Smooth muscle cell (in vitro differentiated cells): ENCODE results near the gene ZNF619. TPM values are rescaled to one million over a fixed set of nuclear protein-coding genes. Genes with fewer than 3 reads are reported as not detected.

Source experiments
- DNase-seq: peaks from one replicate; lab custom pipeline; 2025; ENCODE audit not compliant: unreplicated experiment; lab: John Stamatoyannopoulos, UW
- H2AFZ ChIP-seq: fragments of 200-600 bp; sonication (generic); 2 replicates; pipeline ENCODE4 v1.6.0; 2016; ENCODE audit warnings: antibody characterized with exemption, low read depth, mild to moderate bottlenecking
- H3F3A ChIP-seq: fragments of 200-600 bp; sonication (generic); 2 replicates; pipeline ENCODE4 v1.6.0; 2017; ENCODE audit warnings: antibody characterized with exemption, low read depth
- H3K27ac ChIP-seq: fragments of 200-600 bp; sonication (generic); 2 replicates; pipeline ENCODE4 v1.5.1; 2016; ENCODE audit warnings: low read depth, mild to moderate bottlenecking
- H3K27me3 ChIP-seq: fragments of 200-600 bp; sonication (generic); 2 replicates; pipeline ENCODE4 v1.6.1; 2016; ENCODE audit warnings: low read depth, mild to moderate bottlenecking
- H3K36me3 ChIP-seq: fragments of 200-600 bp; sonication (generic); 2 replicates; pipeline ENCODE4 v1.5.1; 2016; ENCODE audit warnings: low read depth
- H3K4me1 ChIP-seq: fragments of 200-600 bp; sonication (generic); 2 replicates; pipeline ENCODE4 v1.5.1; 2016; ENCODE audit warnings: low read depth
- H3K4me2 ChIP-seq: fragments of 200-600 bp; sonication (generic); 2 replicates; pipeline ENCODE4 v1.6.0; 2016; ENCODE audit warnings: mild to moderate bottlenecking
- H3K4me3 ChIP-seq: fragments of 200-600 bp; sonication (generic); 2 replicates; pipeline ENCODE4 v1.5.1; 2016; ENCODE audit warnings: mild to moderate bottlenecking
- H3K79me2 ChIP-seq: fragments of 200-600 bp; sonication (generic); 2 replicates; pipeline ENCODE4 v1.6.0; 2016; ENCODE audit warnings: low read depth, mild to moderate bottlenecking
- H3K9ac ChIP-seq: fragments of 200-600 bp; sonication (generic); 2 replicates; pipeline ENCODE4 v1.6.0; 2016; ENCODE audit warnings: low read depth
- H3K9me3 ChIP-seq: fragments of 200-600 bp; sonication (generic); replicated peaks from 2 replicates; pipeline ENCODE4 v1.5.1; 2016; ENCODE audit warnings: low read depth
- H4K20me1 ChIP-seq: fragments of 200-600 bp; sonication (generic); 2 replicates; pipeline ENCODE4 v1.6.0; 2016; ENCODE audit warnings: low read depth
- WGBS: methylation state at CpG from one replicate; pipeline ENCODE4 v1.1.7; 2016; ENCODE audit warnings: low lambda C conversion rate; 5-methylcytosine and 5-hydroxymethylcytosine counted together
- polyA plus RNA-seq: library from polyadenylated mRNA; unstranded; fragments of >200 nt; fragmentation: Nextera tagmentation; extraction: Ambion mirVana; gene quantifications from 2 replicates; pipeline ENCODE4 v1.2.1, GENCODE V29; 2016
- total RNA-seq: library from RNA; depleted of rRNA; stranded (reverse); fragments of >200 nt; gene quantifications from 2 replicates; pipeline ENCODE4 v1.2.3, GENCODE V29; 2014
- TF ChIP-seq, protein P1 (sequence below): fragments of 200-600 bp; sonication (generic); IDR thresholded peaks from 2 replicates; pipeline ENCODE4 v1.5.1; 2017; ENCODE audit warnings: borderline replicate concordance, mild to moderate bottlenecking, antibody characterized with exemption; ENCODE audit not compliant: insufficient read depth, poor library complexity, severe bottlenecking

The ZNF619 gene
- total and polyA plus RNA-seq, 2 experiments from 2014 or later = 0.70 to 2.5 TPM

DNA sequence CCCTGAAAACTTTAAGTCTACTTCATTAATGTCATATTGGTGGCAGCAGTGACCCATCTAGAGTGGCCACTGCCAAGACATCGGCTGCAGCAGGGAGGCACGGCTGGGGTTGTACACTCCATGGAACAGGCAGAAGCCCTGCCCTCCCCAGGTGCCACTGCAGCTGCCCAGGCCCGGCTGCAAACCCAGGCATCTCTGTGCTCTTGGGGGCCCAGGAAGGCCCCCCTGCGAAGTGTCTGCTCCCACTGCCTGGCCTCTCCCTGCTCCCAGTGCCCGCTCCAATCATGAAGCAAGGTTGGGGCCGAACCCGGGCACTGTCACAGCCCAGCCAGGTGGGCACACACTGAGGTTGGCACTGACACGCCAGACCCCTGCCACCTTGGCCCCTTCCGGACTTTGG is 31.9 kb upstream of the ZNF619 start:
- no peak overlapping the region for H3K4me2 ChIP-seq
- no peaks in the 10 kb centered on the region for H3K27me3 ChIP-seq
- DNase-seq = no peak
- H3F3A ChIP-seq = no peaks in the 10 kb centered on the region
- H3K27ac ChIP-seq = no peak overlapping the region
- H3K4me1 ChIP-seq = no peaks in the 10 kb centered on the region
- H2AFZ ChIP-seq = no peak overlapping the region
- no peaks in the 10 kb centered on the region for H4K20me1 ChIP-seq
- no peak overlapping the region for H3K9ac ChIP-seq
- no peaks in the 10 kb centered on the region for H3K9me3 ChIP-seq
- H3K36me3 ChIP-seq = no peaks in the 10 kb centered on the region
- 97% methylated on average over 9 of the region's 9 CpGs for WGBS
- H3K79me2 ChIP-seq = no peaks in the 10 kb centered on the region
- no peak overlapping the region for H3K4me3 ChIP-seq
- TF ChIP-seq, protein P1, sequence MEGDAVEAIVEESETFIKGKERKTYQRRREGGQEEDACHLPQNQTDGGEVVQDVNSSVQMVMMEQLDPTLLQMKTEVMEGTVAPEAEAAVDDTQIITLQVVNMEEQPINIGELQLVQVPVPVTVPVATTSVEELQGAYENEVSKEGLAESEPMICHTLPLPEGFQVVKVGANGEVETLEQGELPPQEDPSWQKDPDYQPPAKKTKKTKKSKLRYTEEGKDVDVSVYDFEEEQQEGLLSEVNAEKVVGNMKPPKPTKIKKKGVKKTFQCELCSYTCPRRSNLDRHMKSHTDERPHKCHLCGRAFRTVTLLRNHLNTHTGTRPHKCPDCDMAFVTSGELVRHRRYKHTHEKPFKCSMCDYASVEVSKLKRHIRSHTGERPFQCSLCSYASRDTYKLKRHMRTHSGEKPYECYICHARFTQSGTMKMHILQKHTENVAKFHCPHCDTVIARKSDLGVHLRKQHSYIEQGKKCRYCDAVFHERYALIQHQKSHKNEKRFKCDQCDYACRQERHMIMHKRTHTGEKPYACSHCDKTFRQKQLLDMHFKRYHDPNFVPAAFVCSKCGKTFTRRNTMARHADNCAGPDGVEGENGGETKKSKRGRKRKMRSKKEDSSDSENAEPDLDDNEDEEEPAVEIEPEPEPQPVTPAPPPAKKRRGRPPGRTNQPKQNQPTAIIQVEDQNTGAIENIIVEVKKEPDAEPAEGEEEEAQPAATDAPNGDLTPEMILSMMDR = no peak

- Histone ChIP-seq H3K4me1 (no peaks in the 10 kb centered on the region), H4K20me1 (no peaks in the 10 kb centered on the region), H2AFZ (no peak overlapping the region), H3K4me3 (no peak overlapping the region), H3K27me3 (no peaks in the 10 kb centered on the region), H3K27ac (no peak overlapping the region), H3K9ac (no peak overlapping the region), H3K79me2 (no peaks in the 10 kb centered on the region), H3K4me2 (no peak overlapping the region), H3K9me3 (no peaks in the 10 kb centered on the region), H3F3A (no peaks in the 10 kb centered on the region), H3K36me3 (no peaks in the 10 kb centered on the region)
- WGBS = 78% methylated on average over 4 of the region's 4 CpGs
- TF ChIP-seq, protein P1 = no peak
- no peak for DNase-seq
Measured at GRCh38 chr3:40445880-40446279, 31.0 kb upstream of the ZNF619 start.

DNA sequence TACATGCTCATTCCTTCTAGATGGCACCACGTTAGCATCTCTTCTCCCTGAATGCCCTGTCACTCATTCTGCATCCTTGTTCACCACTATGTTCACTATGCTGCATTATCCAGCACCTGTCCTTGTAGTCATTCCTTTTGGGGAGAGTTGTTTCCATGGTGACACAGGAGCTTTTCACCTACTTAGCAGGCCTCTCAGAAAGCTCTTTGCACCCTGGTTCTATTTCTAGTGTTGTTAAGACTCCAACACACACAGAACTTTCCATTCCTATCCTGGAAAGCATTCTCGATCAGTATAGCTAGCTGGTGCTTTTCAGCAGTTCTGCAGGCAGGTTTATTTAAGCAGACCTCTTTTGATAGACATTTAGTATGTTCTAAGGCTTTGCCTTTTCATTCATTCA is 26.5 kb upstream of the ZNF619 start:
- Histone ChIP-seq H3K27me3 (no peaks in the 10 kb centered on the region), H3K79me2 (no peaks in the 10 kb centered on the region), H2AFZ (no peak overlapping the region), H3K4me1 (peaks cover 6% of the 10 kb centered on the region), H3K36me3 (no peaks in the 10 kb centered on the region), H3K27ac (no peak overlapping the region), H3K9me3 (no peaks in the 10 kb centered on the region), H3K4me3 (no peak overlapping the region), H3F3A (no peaks in the 10 kb centered on the region), H3K9ac (no peak overlapping the region), H4K20me1 (no peaks in the 10 kb centered on the region), H3K4me2 (no peak overlapping the region)
- no peak for DNase-seq
- WGBS = 81% methylated on average over 2 of the region's 2 CpGs
- TF ChIP-seq, protein P1 = no peak

- Histone ChIP-seq H3K27me3 (no peaks in the 10 kb centered on the region), H3K4me2 (no peak overlapping the region), H3K27ac (no peak overlapping the region), H3K4me1 (peaks cover 6% of the 10 kb centered on the region), H3K9me3 (no peaks in the 10 kb centered on the region), H3K36me3 (no peaks in the 10 kb centered on the region), H3K79me2 (no peaks in the 10 kb centered on the region), H3F3A (no peaks in the 10 kb centered on the region), H4K20me1 (no peaks in the 10 kb centered on the region), H3K4me3 (no peak overlapping the region), H2AFZ (no peak overlapping the region), H3K9ac (no peak overlapping the region)
- DNase-seq = no peak
- TF ChIP-seq, protein P1 = no peak
Measured at GRCh38 chr3:40451551-40451950, 25.4 kb upstream of the ZNF619 start.
